ENCODE results near the gene ZBTB21.

The ZBTB21 gene

DNA sequence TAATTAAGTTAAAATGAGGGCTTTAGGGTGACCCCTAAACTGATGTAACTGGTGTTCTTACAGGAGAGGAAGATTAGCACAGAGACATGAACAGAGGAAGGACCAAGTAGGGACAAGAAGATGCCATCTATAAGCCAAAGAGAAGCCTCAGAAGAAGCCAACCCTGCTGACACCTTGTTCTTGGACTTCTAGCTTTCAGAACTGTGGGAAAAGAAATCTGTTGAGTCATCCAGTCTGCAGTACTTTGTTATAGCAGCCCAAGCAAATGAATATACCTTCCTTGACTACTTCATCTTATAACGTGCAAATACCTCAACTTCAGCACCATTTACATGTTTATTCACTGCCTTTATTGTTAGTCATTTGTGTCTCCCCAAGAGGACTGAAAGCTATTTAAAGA, 3.4 kb downstream of the ZBTB21 start:
- Histone ChIP-seq H3K9me2 (replicated peaks; ENCODE audit: insufficient read depth, low read length) (no peaks in the 10 kb centered on the region), H4K20me1 (ENCODE audit: insufficient read depth, low read length) (no peaks in the 10 kb centered on the region), H3K27me3 (replicated peaks; ENCODE audit: insufficient read depth, low read length) (no peaks in the 10 kb centered on the region), H3K4me3 (ENCODE audit: low read length) (no peak overlapping the region), H2AFZ (ENCODE audit: low read length) (no peak overlapping the region), H3K79me2 (ENCODE audit: low read length) (peaks cover 77% of the 10 kb centered on the region), H3K27ac (ENCODE audit: low read length) (no peak overlapping the region), H3K36me3 (replicated peaks; ENCODE audit: insufficient read depth, low read length) (peaks cover 9% of the 10 kb centered on the region), H3K9me3 (replicated peaks; ENCODE audit: insufficient read depth, low read length) (no peaks in the 10 kb centered on the region), H3F3A (ENCODE audit: insufficient read depth, low read length) (peaks cover 8% of the 10 kb centered on the region), H3K4me1 (ENCODE audit: low read length) (peaks cover 4% of the 10 kb centered on the region; the same call in 1 of the 2 replicates), H3K4me2 (ENCODE audit: low read depth, low read length) (no peak overlapping the region), H3K9ac (ENCODE audit: low read length) (no peak overlapping the region)
- DNase-seq = no peak
- TF ChIP-seq EZH2 (optimal IDR thresholded peaks at IDR 0.05; ENCODE audit: low read depth, low read length) (no peak), EZH2phosphoT487 (IDR thresholded peaks at IDR 0.05; ENCODE audit: low read length) (no peak)
- TF ChIP-seq, protein P1, sequence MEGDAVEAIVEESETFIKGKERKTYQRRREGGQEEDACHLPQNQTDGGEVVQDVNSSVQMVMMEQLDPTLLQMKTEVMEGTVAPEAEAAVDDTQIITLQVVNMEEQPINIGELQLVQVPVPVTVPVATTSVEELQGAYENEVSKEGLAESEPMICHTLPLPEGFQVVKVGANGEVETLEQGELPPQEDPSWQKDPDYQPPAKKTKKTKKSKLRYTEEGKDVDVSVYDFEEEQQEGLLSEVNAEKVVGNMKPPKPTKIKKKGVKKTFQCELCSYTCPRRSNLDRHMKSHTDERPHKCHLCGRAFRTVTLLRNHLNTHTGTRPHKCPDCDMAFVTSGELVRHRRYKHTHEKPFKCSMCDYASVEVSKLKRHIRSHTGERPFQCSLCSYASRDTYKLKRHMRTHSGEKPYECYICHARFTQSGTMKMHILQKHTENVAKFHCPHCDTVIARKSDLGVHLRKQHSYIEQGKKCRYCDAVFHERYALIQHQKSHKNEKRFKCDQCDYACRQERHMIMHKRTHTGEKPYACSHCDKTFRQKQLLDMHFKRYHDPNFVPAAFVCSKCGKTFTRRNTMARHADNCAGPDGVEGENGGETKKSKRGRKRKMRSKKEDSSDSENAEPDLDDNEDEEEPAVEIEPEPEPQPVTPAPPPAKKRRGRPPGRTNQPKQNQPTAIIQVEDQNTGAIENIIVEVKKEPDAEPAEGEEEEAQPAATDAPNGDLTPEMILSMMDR (IDR thresholded peaks at IDR 0.05; ENCODE audit: low read length) = no peak

DNA sequence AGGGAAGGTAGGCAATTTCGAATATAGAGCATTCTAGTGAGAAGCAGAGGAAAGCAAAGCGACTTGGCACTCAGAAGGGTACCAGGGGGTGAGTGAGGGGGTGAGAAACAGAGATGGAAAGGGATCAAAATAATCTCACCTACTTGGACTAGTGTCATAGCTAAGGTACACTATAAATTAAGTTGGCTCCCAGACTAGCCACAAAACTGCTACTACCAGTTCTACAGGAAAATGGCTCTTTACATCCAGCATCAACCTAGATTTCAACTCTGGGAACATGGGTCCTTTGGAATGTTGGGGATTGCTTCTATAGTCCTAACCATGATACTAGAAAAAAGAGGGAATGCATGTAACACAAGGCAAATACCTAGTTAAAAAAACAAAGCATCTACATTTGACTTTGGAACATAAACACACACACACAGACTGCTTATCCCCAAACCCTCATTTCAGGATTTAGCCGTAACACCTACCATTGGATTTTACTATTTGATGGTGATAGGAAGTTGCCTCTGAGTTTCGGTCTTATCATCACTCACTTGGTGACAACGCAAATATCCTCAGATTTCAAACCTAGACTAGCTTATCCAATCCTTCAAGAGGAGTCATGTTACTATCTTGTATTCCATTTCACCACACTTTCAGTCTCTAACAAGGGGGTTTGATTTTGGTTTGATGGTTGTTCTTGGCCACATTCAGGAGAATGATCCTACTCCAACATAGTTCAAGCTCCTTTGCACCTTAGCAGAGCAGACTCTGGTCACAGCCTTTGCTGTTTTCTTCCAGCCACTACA, 5.6 kb downstream of the ZBTB21 start:
- H3K36me3 ChIP-seq (replicated peaks; ENCODE audit: insufficient read depth, low read length) = peaks cover 16% of the 10 kb centered on the region
- H4K20me1 ChIP-seq (ENCODE audit: insufficient read depth, low read length) = no peaks in the 10 kb centered on the region
- peaks cover 99% of the 10 kb centered on the region for H3K79me2 ChIP-seq (ENCODE audit: low read length)

DNA sequence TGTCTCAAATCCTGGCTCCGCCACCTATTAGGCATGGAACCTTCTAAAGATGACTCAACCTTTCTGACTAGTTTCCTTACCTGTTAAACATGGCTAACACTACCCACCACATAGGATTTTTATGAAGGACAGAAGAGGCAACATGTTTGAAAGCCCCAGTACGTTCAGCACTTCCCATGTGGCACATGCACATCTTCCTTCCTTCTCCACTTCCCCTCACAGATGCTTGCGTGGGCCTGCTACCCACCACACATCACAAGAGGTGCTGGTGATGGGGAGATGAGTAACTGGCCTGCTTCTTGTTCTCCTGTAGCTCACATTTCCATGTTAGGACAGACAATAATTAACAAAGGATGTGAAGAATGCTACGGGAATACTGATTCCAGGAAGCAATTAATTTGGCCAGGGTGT, 7.1 kb downstream of the ZBTB21 start:
- Histone ChIP-seq H4K20me1 (ENCODE audit: insufficient read depth, low read length) (no peaks in the 10 kb centered on the region), H3K9me2 (replicated peaks; ENCODE audit: insufficient read depth, low read length) (no peaks in the 10 kb centered on the region), H3K36me3 (replicated peaks; ENCODE audit: insufficient read depth, low read length) (peaks cover 16% of the 10 kb centered on the region), H3K79me2 (ENCODE audit: low read length) (peaks cover 98% of the 10 kb centered on the region), H3K9me3 (replicated peaks; ENCODE audit: insufficient read depth, low read length) (no peaks in the 10 kb centered on the region), H3F3A (ENCODE audit: insufficient read depth, low read length) (no peaks in the 10 kb centered on the region), H3K9ac (ENCODE audit: low read length) (no peak overlapping the region), H3K4me1 (ENCODE audit: low read length) (no peaks in the 10 kb centered on the region), H3K4me2 (ENCODE audit: low read depth, low read length) (no peak overlapping the region), H3K27ac (ENCODE audit: low read length) (no peak overlapping the region), H2AFZ (ENCODE audit: low read length) (no peak overlapping the region), H3K4me3 (ENCODE audit: low read length) (no peak overlapping the region), H3K27me3 (replicated peaks; ENCODE audit: insufficient read depth, low read length) (no peaks in the 10 kb centered on the region)
- TF ChIP-seq EZH2phosphoT487 (IDR thresholded peaks at IDR 0.05; ENCODE audit: low read length) = no peak
- TF ChIP-seq EZH2 (optimal IDR thresholded peaks at IDR 0.05; ENCODE audit: low read depth, low read length) = no peak
- DNase-seq = no peak

More for the DNA sequence above, 5.6 kb downstream of the ZBTB21 start:
- TF ChIP-seq EZH2phosphoT487 (IDR thresholded peaks at IDR 0.05; ENCODE audit: low read length) = no peak
- no peak for TF ChIP-seq EZH2 (optimal IDR thresholded peaks at IDR 0.05; ENCODE audit: low read depth, low read length)
- TF ChIP-seq, protein P1 (IDR thresholded peaks at IDR 0.05; ENCODE audit: low read length) = no peak
- Histone ChIP-seq H3F3A (ENCODE audit: insufficient read depth, low read length) (no peaks in the 10 kb centered on the region), H3K9ac (ENCODE audit: low read length) (no peak overlapping the region), H3K4me1 (ENCODE audit: low read length) (peaks cover 4% of the 10 kb centered on the region; the same call in 1 of the 2 replicates), H3K9me3 (replicated peaks; ENCODE audit: insufficient read depth, low read length) (no peaks in the 10 kb centered on the region), H3K4me2 (ENCODE audit: low read depth, low read length) (no peak overlapping the region), H2AFZ (ENCODE audit: low read length) (no peak overlapping the region), H3K4me3 (ENCODE audit: low read length) (no peak overlapping the region), H3K27me3 (replicated peaks; ENCODE audit: insufficient read depth, low read length) (no peaks in the 10 kb centered on the region), H3K9me2 (replicated peaks; ENCODE audit: insufficient read depth, low read length) (no peaks in the 10 kb centered on the region), H3K27ac (ENCODE audit: low read length) (no peak overlapping the region)
- DNase-seq = no peak

Measured in MM.1S (cell line).